IgD-negative memory B cell (primary cell): ENCODE data around the gene TANGO2. TPM values are rescaled to one million over a fixed set of nuclear protein-coding genes. Genes with fewer than 3 reads are reported as not detected.

ENCODE experiments used
- H3K27ac Mint-ChIP-seq, 3 donors: one replicate each; pipeline ENCODE4 v1.8.0; 2020 to 2022; ENCODE audit warnings: mild to moderate bottlenecking in 3 of 3, mixed read lengths in 3 of 3, moderate library complexity in 1 of 3
- H3K27me3 Mint-ChIP-seq: one replicate; pipeline ENCODE4 v1.8.0; 2021; ENCODE audit warnings: mixed read lengths
- H3K36me3 Mint-ChIP-seq: one replicate; pipeline ENCODE4 v1.8.0; 2020; ENCODE audit warnings: mild to moderate bottlenecking, mixed read lengths
- H3K4me1 Mint-ChIP-seq, 3 donors: one replicate each; pipeline ENCODE4 v1.8.0; 2020 to 2022; ENCODE audit warnings: mixed read lengths in 3 of 3, mild to moderate bottlenecking in 1 of 3
- H3K4me3 Mint-ChIP-seq, 4 donors: one replicate each; pipeline ENCODE4 v1.8.0; 2020 to 2022; ENCODE audit warnings: mild to moderate bottlenecking in 4 of 4, mixed read lengths in 4 of 4, moderate library complexity in 3 of 4
- H3K9me3 Mint-ChIP-seq, 3 donors: one replicate each; pipeline ENCODE4 v1.8.0; 2020 to 2021; ENCODE audit warnings: mixed read lengths in 3 of 3, mild to moderate bottlenecking in 1 of 3
- polyA plus RNA-seq: library from polyadenylated mRNA; unstranded; fragments of 300-500 nt; fragmentation: Illumina TruSeq; gene quantifications from one replicate; pipeline ENCODE4 v1.2.3, GENCODE V29; 2021

TANGO2 gene
- polyA plus RNA-seq, 1 donor from 2014 or later = 44.5 TPM

- Mint-ChIP-seq H3K4me3 (no peak overlapping the region), H3K27ac (no peak overlapping the region)
These were observed 31.2 kb upstream of the TANGO2 start for GRCh38 chr22:19989725-19990067.

GRCh38 chr22:19990188-19990587, 30.7 kb upstream of the TANGO2 start:
- Mint-ChIP-seq H3K27ac (no peak overlapping the region), H3K36me3 (no peaks in the 10 kb centered on the region), H3K4me3 (no peak overlapping the region), H3K9me3 (no peaks in the 10 kb centered on the region), H3K4me1 (peaks cover 0 to 1% (median 0%) of the 10 kb centered on the region in 3 donors), H3K27me3 (no peaks in the 10 kb centered on the region)

More at GRCh38 chr22:19989725-19990067, 31.2 kb upstream of the TANGO2 start:
- Mint-ChIP-seq H3K9me3 (no peaks in the 10 kb centered on the region), H3K36me3 (no peaks in the 10 kb centered on the region), H3K27me3 (no peaks in the 10 kb centered on the region), H3K4me1 (peaks cover 0 to 1% (median 0%) of the 10 kb centered on the region in 3 donors)

GRCh38 chr22:19990609-19991394, 30.1 kb upstream of the TANGO2 start:
- no peaks in the 10 kb centered on the region for H3K36me3 Mint-ChIP-seq
- H3K9me3 Mint-ChIP-seq = no peaks in the 10 kb centered on the region

GRCh38 chr22:19991395-19991644, 29.6 kb upstream of the TANGO2 start:
- peak overlapping the region in 1 of 3 donors; percentile 31 for H3K27ac Mint-ChIP-seq
- no peaks in the 10 kb centered on the region for H3K27me3 Mint-ChIP-seq
- no peaks in the 10 kb centered on the region for H3K9me3 Mint-ChIP-seq
- no peak overlapping the region for H3K4me3 Mint-ChIP-seq
- peaks cover 0 to 1% (median 0%) of the 10 kb centered on the region in 3 donors for H3K4me1 Mint-ChIP-seq
- H3K36me3 Mint-ChIP-seq = no peaks in the 10 kb centered on the region

More at GRCh38 chr22:19990609-19991394, 30.1 kb upstream of the TANGO2 start:
- peaks cover 0 to 1% (median 0%) of the 10 kb centered on the region in 3 donors for H3K4me1 Mint-ChIP-seq
- peak overlapping the region in 1 of 3 donors; percentile 31 for H3K27ac Mint-ChIP-seq
- no peak overlapping the region for H3K4me3 Mint-ChIP-seq
- no peaks in the 10 kb centered on the region for H3K27me3 Mint-ChIP-seq

- Mint-ChIP-seq H3K36me3 (no peaks in the 10 kb centered on the region), H3K4me3 (no peak overlapping the region), H3K27me3 (no peaks in the 10 kb centered on the region), H3K9me3 (no peaks in the 10 kb centered on the region), H3K4me1 (peaks cover 0 to 1% (median 0%) of the 10 kb centered on the region in 3 donors), H3K27ac (peak overlapping the region in 1 of 3 donors; percentile 53)
These were observed 29.1 kb upstream of the TANGO2 start for GRCh38 chr22:19991645-19992451.

GRCh38 chr22:19992481-19992911, 28.4 kb upstream of the TANGO2 start:
- Mint-ChIP-seq H3K27me3 (no peaks in the 10 kb centered on the region), H3K4me1 (peaks cover 0 to 1% (median 0%) of the 10 kb centered on the region in 3 donors), H3K36me3 (no peaks in the 10 kb centered on the region), H3K27ac (no peak overlapping the region), H3K9me3 (no peaks in the 10 kb centered on the region), H3K4me3 (no peak overlapping the region)

- no peak overlapping the region for H3K27ac Mint-ChIP-seq
- no peak overlapping the region for H3K4me3 Mint-ChIP-seq
- peaks cover 0 to 1% (median 0%) of the 10 kb centered on the region in 3 donors for H3K4me1 Mint-ChIP-seq
- no peaks in the 10 kb centered on the region for H3K9me3 Mint-ChIP-seq
- H3K36me3 Mint-ChIP-seq = no peaks in the 10 kb centered on the region
- no peaks in the 10 kb centered on the region for H3K27me3 Mint-ChIP-seq
These were observed 28.0 kb upstream of the TANGO2 start for GRCh38 chr22:19992921-19993355.

- Mint-ChIP-seq H3K27ac (no peak overlapping the region), H3K36me3 (no peaks in the 10 kb centered on the region), H3K27me3 (no peaks in the 10 kb centered on the region), H3K9me3 (no peaks in the 10 kb centered on the region), H3K4me1 (peaks cover 0 to 1% (median 0%) of the 10 kb centered on the region in 3 donors), H3K4me3 (no peak overlapping the region)
These were observed 27.0 kb upstream of the TANGO2 start for GRCh38 chr22:19993926-19994325.

- no peak overlapping the region for H3K27ac Mint-ChIP-seq
- no peak overlapping the region for H3K4me3 Mint-ChIP-seq
- H3K9me3 Mint-ChIP-seq = no peaks in the 10 kb centered on the region
- H3K27me3 Mint-ChIP-seq = no peaks in the 10 kb centered on the region
- H3K36me3 Mint-ChIP-seq = no peaks in the 10 kb centered on the region
- H3K4me1 Mint-ChIP-seq = peaks cover 0 to 1% (median 0%) of the 10 kb centered on the region in 3 donors
These were observed 25.9 kb upstream of the TANGO2 start for GRCh38 chr22:19994851-19995610.

GRCh38 chr22:19995611-19996339, 25.1 kb upstream of the TANGO2 start:
- H3K9me3 Mint-ChIP-seq = no peaks in the 10 kb centered on the region
- H3K4me1 Mint-ChIP-seq = peaks cover 0 to 1% (median 0%) of the 10 kb centered on the region in 3 donors
- no peaks in the 10 kb centered on the region for H3K27me3 Mint-ChIP-seq
- H3K27ac Mint-ChIP-seq = no peak overlapping the region
- H3K4me3 Mint-ChIP-seq = no peak overlapping the region
- H3K36me3 Mint-ChIP-seq = no peaks in the 10 kb centered on the region

- H3K4me1 Mint-ChIP-seq = peaks cover 0 to 1% (median 0%) of the 10 kb centered on the region in 3 donors
- H3K27ac Mint-ChIP-seq = no peak overlapping the region
- H3K27me3 Mint-ChIP-seq = no peaks in the 10 kb centered on the region
- no peak overlapping the region for H3K4me3 Mint-ChIP-seq
- H3K36me3 Mint-ChIP-seq = no peaks in the 10 kb centered on the region
- H3K9me3 Mint-ChIP-seq = peaks cover 0 to 2% (median 0%) of the 10 kb centered on the region in 3 donors
These were observed 24.1 kb upstream of the TANGO2 start for GRCh38 chr22:19996694-19997384.

GRCh38 chr22:19997561-19998231, 23.2 kb upstream of the TANGO2 start:
- Mint-ChIP-seq H3K9me3 (peaks cover 0 to 5% (median 0%) of the 10 kb centered on the region in 3 donors), H3K4me3 (no peak overlapping the region), H3K27me3 (no peaks in the 10 kb centered on the region), H3K27ac (no peak overlapping the region), H3K4me1 (peaks cover 0 to 1% (median 0%) of the 10 kb centered on the region in 3 donors), H3K36me3 (no peaks in the 10 kb centered on the region)

GRCh38 chr22:19998232-19998951, 22.5 kb upstream of the TANGO2 start:
- H3K9me3 Mint-ChIP-seq = peaks cover 4 to 6% (median 5%) of the 10 kb centered on the region in 3 donors
- H3K27ac Mint-ChIP-seq = no peak overlapping the region
- H3K36me3 Mint-ChIP-seq = no peaks in the 10 kb centered on the region
- H3K27me3 Mint-ChIP-seq = no peaks in the 10 kb centered on the region
- no peak overlapping the region for H3K4me3 Mint-ChIP-seq
- H3K4me1 Mint-ChIP-seq = peaks cover 0 to 1% (median 0%) of the 10 kb centered on the region in 3 donors
